Posterior vena cava (tissue), 2 donors: ENCODE data around the gene GNB3. TPM values are rescaled to one million over a fixed set of nuclear protein-coding genes. Genes with fewer than 3 reads are reported as not detected.

ENCODE experiments used
- DNase-seq: peaks from one replicate; pipeline ENCODE4 v3.0.0-alpha.2; 2020; ENCODE audit warnings: low spot score
- intact Hi-C, 2 donors: fragments of 100-400 bp; cut with DNase I; formaldehyde crosslinking; loops; one replicate each; pipeline versions ENCODE4 v1.14.1 to v1.14.2; 2022 to 2023
- total RNA-seq, 2 donors: library from RNA; stranded (reverse); fragmentation: NEBNext Ultra II Directional; extraction: Animal tissue kit (Norgen Biotek cat#: 25700); gene quantifications; one replicate each; pipeline ENCODE4 v1.2.1, GENCODE V29; 2021
- donor health status: DM: yes; HTN: yes; CAD: no.
- donor health status: DM: yes; HTN: yes; CAD: no.

The GNB3 gene
- total RNA-seq, 2 donors from 2014 or later, result 3.6 to 4.0 TPM

DNA sequence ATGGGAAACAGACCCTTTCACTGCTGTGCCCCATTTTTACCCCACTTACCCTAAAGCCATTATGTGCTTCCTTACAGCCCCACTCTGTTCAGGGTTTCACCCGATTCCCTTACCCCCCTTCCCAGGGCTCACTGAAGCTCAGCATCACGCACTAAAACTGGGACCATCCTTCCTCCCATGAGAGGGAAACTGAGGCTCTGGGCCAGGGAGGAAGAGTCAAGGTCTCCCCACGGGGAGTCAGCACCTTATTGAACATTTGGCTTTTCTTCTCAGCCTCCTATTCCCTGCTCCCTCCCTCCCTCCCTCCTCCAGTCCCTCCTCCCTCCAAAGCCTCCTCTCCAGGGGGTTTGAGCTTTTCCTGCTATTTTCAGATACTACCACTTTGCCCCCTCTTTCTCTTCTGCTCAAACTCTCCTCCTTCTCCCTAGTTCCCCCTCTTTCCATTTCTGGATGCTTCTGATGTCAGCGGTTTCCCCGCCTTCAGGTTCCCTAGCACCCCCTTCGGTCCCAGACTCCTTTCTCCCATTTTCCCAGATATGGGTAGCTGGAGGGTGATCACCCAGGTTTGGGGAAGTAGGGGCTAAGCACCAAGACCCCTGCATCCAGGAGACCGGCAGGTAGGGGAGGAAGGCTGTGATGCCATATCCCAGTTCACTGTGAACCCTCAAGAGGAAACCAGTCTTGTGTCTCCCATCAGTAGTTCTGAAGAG is 18.1 kb upstream of the GNB3 start:
- intact Hi-C loops, result no loop called here
- DNase-seq, result no peak

DNA sequence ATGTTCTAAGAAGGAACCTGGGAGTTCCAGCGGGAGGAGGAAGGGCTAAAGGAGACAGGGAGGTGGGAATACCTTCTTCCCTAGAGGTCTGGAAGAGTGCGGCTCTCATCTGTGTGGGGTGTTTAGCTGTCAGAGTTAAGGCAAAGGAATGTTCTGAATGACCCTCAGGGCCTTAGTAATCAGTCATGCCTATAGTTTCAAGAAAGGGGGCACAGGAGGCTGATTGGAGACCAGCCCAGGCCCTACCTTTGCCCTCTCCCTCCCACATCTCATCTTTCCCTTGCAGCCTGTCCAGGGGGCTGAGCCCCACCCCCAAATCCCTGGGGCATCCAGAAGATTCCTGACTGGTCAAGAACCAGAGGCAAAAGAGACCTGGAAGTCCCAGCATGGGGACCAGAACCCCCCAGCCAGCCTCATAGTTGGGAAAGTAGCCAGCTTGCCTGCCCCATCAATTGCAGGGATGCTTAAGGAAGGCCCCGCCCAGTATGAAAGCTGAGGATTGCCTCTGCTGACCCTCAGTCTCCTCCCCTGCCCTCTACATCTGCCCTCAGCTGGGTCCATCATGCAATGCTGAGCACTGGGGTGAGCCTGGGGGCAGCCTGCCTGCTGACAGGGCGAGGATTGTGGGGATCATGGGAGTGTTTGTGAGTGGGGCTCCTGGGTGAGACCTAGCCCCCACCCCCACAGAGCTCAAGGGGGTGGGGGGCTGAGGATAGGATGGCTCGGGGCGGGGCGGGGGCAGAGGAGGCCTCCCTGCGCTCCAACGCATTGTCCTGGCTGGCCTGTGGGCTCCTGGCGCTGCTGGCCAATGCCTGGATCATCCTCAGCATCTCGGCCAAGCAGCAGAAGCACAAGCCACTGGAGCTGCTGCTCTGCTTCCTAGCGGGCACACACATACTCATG is 17.3 kb upstream of the GNB3 start:
- no peak for DNase-seq
- intact Hi-C loops, result no loop called here

DNA sequence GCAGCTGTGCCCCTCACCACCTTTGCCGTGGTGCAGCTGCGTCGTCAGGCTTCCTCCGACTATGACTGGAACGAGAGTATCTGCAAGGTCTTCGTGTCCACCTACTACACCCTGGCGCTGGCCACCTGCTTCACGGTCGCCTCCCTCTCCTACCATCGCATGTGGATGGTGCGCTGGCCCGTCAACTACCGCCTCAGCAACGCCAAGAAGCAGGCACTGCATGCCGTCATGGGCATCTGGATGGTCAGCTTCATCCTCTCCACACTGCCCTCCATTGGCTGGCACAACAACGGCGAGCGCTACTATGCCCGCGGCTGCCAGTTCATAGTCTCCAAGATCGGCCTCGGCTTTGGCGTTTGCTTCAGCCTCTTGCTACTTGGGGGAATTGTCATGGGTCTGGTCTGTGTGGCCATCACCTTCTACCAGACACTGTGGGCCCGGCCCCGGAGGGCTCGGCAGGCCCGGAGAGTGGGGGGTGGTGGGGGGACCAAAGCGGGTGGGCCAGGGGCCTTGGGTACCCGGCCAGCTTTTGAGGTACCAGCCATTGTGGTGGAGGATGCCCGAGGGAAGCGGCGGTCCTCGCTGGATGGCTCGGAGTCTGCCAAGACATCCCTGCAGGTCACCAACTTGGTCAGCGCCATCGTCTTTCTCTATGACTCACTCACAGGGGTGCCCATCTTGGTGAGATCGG is 16.5 kb upstream of the GNB3 start:
- intact Hi-C loops, result no loop called here

DNA sequence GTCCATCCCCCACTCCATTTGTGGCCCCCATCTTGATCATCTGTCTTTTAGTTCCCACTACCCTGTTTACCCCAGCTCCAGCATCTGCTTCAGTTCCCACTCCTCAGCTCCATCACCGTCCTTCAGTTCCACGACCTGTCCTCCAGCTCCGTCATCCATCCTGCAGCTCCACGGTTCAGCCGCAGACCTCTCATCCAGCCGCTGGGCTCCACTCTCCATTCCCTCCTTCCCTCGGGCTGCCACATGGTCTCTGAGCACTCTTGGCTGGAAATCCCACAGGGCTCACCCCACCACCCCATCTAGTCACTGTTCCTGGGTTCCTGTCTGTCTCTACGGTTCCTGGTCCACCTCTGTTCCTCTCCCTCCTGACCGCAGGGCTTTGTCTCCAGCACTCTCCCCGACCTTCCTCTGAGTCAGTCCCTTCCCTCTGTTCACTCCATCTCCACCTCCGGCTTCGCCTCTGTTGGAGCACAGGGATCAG is 15.8 kb upstream of the GNB3 start:
- DNase-seq, result no peak
- intact Hi-C loops, result no loop called here

More for the DNA sequence above, 16.5 kb upstream of the GNB3 start:
- DNase-seq, result no peak

DNA sequence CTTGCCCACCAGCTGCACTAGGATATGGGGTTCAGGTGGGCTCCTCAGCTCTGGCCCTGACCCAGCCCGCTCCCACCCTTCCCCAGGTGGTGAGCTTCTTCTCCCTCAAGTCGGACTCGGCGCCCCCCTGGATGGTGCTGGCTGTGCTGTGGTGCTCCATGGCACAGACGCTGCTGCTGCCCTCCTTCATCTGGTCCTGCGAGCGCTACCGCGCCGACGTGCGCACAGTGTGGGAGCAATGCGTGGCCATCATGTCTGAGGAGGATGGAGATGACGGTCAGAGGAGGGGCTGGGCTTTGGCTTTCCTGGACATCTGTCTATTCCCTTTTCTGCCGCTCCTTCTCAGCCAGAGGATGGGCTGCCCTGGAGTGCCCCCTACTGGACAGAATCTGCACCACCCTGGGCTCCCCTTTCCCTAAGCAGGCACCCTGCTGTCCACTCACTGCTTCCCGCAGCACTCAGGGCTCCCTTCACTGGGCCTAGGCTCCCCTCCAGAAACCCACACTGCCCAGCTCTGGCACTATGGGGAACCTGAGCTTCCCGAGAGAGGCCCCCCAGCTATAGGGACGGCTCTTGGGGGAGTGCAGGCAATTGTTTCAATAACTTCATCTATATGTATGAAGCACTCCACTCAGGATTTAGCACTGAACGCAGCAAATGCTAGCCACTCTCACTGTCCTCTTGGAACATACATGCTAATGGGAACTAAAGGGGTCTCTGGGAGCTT is 15.2 kb upstream of the GNB3 start:
- DNase-seq, result peak; percentile 95
- intact Hi-C loops, result no loop called here

DNA sequence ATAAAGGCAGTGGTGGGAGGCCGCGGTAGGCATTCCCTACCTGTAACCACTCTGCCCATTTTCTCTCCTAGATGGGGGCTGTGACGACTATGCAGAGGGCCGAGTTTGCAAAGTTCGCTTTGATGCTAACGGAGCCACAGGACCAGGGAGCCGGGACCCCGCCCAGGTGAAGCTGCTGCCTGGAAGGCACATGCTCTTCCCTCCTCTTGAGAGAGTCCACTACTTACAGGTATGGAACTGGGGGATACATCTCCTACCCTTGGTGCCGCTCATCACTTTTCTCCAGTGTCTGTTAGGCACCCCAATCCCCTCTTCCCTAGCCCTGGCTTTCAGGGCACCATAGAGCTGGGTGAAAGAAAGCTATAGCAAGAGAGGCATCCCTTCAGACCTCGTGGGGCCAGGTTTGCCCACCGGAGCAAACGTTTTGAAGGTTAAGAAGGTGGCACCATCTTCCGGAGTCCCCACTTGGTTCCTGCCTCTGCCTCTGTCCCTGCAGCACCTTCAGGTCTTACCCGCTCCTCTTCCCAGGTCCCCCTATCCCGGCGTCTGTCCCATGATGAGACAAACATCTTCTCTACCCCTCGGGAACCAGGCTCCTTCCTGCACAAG is 14.5 kb upstream of the GNB3 start:
- intact Hi-C loops, result no loop called here
- DNase-seq, result no peak

DNA sequence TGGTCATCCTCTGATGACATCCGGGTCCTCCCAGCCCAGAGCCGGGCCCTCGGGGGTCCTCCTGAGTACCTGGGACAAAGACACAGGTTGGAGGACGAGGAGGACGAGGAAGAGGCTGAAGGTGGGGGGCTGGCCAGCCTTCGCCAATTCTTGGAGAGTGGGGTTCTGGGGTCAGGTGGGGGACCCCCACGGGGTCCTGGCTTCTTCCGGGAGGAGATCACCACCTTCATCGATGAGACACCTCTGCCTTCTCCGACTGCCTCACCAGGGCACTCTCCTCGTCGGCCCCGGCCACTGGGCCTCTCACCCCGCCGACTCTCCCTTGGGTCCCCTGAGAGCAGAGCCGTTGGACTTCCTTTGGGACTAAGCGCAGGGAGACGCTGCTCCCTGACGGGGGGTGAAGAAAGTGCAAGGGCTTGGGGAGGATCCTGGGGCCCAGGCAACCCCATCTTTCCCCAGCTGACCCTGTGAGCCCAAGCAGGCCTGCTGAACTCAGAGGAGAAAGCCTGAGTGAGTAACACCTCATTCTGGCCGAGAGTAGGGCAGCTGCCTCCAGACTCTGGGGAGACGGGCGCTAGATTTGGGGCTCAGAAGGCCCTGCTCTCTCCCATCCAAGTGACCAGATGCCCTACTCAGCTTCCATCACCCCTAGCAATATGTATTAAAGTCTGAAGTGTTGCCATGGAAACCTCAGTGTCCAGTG is 13.8 kb upstream of the GNB3 start:
- intact Hi-C loops, result no loop called here
- DNase-seq, result no peak

DNA sequence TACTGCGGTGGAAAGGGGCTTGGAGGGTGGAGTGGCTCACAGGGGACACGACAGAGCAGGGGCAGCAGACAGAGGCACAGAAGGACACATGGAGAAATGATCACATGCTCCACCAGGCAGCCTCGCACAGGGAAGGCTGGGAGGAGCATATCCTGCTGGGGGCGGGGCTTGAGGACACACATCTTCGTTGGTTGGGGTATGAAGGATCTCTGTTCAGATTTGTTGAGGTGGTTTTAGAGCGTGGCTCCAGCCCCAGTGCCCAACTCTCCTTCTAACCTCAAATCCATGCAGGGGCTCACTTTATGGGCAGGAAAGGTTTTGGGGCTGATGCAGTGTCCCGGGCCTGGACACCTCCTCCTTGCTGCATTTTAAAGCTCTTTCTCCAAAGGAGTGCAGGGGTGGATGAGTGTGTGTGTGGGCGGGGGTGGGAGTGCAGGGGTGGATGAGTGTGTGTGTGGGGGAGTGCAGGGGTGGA is 13.3 kb upstream of the GNB3 start:
- intact Hi-C loops, result no loop called here
- peak; percentile 91 for DNase-seq

DNA sequence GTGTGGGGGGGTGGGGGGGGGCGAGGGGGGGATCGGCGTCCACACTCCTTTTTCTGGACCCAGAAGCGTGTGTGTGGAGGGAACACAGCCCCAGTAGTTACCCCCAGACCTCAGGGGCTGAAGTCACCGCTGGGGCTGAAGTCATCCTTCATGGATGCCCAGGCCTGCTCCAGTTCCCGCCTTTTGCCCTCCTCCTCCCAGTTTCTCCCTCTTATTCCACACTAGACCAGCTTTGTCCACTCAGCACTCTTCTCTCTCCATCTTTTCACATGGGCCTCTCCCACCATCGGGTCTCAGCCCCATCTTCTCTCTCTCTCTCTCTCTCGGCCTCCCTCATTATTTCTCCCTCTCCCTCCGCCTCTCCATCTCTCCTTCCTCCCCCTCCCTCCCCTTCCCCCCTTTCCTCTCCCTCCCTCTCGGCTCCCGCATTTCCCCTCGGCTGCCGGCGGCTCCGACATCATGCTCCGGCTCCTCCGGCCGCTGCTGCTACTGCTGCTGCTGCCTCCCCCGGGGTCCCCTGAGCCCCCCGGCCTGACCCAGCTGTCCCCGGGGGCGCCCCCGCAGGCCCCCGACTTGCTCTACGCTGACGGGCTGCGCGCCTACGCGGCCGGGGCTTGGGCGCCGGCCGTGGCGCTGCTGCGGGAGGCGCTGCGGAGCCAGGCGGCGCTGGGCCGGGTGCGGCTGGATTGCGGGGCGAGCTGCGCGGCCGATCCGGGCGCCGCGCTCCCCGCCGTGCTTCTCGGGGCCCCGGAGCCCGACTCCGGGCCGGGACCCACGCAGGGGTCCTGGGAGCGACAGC is 12.5 kb upstream of the GNB3 start, which contains the start of gene P3H3:
P3H3 (plus strand) TSS at position 426 of the 799 bp plus-strand sequence; CDS start at position 460, 34 bp downstream.
- no peak for DNase-seq
- intact Hi-C loops, result no loop called here

DNA sequence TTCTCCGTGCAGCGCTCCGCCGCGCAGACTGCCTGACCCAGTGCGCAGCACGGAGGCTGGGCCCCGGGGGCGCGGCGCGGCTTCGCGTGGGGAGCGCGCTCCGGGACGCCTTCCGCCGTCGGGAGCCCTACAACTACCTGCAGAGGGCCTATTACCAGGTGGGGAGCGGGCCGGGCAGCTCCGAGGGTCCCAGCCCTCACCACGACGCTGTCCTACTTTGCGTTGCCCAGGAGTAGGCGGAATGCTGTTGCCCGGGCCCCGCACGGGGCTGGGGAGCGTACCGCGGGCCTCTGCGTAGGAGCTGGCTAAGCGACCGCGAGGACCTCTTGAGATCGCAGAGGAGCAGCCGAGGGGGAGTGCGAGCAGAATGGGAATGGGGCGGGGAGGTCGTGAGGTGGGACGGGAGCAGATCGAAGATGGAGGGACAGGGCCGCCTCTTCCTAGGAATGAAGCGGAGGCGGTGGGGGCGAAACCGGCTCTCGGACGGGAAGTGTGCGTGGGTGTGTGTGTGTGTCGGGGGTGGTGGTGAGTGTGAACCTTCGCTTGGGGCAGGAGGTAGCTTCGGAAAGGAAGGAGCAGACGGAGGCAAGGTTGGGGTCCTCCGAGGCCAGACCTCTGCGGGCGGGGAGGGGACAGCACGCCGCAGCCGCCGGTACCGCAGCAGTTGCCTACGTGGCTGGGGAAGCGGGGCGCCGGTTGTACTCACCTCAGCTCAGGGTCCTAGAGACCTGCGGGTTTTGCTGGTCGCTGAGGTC is 11.8 kb upstream of the GNB3 start:
- no peak for DNase-seq
- intact Hi-C loops, result no loop called here

DNA sequence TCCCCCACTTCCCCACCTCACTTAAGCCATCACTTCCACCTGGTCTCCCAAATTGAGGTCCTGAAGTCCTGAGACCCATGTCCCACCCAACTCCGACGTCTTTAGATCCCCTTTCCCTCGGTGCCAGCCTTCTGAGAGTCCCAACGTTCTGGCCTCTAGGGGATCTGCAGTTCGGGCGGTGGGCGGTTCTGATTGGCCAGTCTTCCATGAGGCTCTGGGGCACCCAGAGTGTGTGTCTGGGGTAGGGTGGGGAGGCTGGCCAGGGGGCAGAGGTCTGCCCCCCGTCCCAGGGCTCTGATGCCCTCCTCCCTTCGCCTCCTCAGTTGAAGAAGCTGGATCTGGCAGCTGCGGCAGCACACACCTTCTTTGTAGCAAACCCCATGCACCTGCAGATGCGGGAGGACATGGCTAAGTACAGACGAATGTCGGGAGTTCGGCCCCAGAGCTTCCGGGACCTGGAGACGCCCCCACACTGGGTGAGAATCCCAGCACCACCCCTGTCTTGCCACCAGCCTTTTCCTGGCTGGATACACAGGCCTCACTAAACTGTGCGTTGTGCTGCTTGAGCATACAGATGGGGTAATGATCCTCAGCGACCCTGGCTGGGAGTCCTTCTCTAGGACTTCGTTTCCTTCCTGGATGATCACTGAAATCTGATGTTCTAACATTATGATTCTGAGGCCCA is 11.0 kb upstream of the GNB3 start:
- intact Hi-C loops, result no loop called here
- no peak for DNase-seq

DNA sequence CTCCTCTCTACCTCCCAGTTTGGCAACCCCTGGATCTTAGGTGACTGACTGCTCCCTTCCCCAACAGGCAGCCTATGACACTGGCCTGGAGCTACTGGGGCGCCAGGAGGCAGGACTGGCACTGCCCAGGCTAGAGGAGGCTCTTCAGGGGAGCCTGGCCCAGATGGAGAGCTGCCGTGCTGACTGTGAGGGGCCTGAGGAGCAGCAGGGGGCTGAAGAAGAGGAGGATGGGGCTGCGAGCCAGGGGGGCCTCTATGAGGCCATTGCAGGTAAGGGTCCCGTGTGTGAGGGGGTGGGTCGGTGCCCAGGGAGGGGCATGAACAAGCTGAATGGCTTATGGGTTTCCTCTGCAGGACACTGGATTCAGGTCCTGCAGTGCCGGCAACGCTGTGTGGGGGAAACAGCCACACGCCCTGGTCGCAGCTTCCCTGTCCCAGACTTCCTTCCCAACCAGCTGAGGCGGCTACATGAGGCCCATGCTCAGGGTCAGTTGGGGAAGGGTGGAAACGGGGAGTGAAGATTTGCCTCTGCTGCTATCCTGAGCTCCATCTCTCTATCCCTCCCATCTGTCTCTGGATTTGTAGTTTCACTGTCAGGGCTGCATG is 10.3 kb upstream of the GNB3 start:
- intact Hi-C loops, result no loop called here
- DNase-seq, result no peak

DNA sequence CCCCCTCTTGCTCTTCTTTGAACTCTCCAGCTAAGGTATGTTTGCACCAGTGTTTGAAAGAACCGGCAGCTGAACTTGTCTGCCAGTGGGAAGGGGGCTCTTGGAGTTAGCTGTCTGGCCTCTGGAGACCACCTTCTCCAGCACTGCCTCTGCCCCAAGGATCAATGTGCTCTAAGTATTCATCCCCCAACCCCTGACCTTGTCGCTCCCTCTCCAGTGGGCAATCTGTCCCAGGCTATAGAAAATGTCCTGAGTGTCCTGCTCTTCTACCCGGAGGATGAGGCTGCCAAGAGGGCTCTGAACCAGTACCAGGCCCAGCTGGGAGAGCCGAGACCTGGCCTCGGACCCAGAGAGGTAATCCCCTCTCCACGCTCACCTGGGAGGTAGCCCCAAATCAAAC is 9.7 kb upstream of the GNB3 start:
- intact Hi-C loops, result no loop called here
- DNase-seq, result no peak

DNA sequence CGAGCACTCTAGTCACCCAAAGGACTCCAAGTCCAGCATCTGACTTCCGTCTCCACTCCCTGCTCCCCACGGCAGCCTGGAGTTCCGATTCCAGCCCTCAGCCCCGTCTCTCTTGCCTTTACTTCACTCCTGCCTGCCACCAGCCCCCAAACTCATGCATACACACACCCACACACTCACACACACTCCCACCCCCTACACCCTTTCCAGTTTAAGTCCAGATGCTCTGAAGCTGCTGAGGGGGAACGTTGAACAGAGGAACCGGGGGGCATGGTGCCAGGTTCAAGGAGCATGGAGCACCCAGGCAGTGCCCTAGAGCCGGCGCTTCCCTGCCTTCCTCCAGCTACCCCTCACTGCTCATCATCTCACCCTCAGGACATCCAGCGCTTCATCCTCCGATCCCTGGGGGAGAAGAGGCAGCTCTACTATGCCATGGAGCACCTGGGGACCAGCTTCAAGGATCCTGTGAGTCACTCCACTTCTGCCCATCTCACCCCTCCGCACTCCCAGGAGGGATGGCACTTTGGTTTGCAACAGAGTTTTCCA is 9.2 kb upstream of the GNB3 start:
- no peak for DNase-seq
- intact Hi-C loops, result no loop called here

DNA sequence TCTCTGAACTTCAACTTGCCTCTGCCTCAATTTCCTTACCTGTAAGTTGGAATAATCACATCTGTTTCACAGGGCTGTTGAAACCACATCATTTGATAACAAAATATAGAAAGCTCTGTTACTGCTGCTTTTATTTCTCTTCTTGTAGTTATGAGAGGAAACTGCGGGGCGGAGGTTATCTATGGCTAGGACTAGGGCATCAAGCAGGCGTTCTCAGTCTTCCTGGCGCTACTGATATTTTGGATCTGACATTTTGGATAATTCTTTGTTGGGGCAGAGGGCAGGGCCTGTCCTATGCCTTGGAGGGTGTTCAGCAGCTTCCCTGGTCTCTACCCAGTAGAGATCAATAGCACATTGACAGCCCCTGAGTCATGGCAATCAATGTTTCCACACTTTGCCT is 8.6 kb upstream of the GNB3 start:
- intact Hi-C loops, result no loop called here
- no peak for DNase-seq
